CD1c-positive myeloid dendritic cell (primary cell): ENCODE results near the gene MDN1.
"Not testable (repeated sequence)": the region's sequence is repeated elsewhere in the genome, so short reads cannot be mapped to it uniquely, and the experiment has no call there.

Source experiments
- DNase-seq: peaks from one replicate; pipeline ENCODE4 v3.0.0-alpha.2; 2016; ENCODE audit errors: extremely low spot score

MDN1 gene

GRCh38 chr6:89660981-89661380, 158.6 kb downstream of the MDN1 start:
- no peak for DNase-seq

- DNase-seq, result no peak
These were observed 162.0 kb downstream of the MDN1 start for GRCh38 chr6:89657445-89658158.

GRCh38 chr6:89655122-89655521, 164.5 kb downstream of the MDN1 start:
- no peak for DNase-seq

GRCh38 chr6:89650579-89650978, 169.0 kb downstream of the MDN1 start:
- no peak for DNase-seq

- no peak for DNase-seq
These were observed 169.9 kb downstream of the MDN1 start for GRCh38 chr6:89649682-89650081.

- no peak for DNase-seq
These were observed 174.7 kb downstream of the MDN1 start for GRCh38 chr6:89644864-89645263.

GRCh38 chr6:89643406-89643805, 176.2 kb downstream of the MDN1 start:
- no peak for DNase-seq

GRCh38 chr6:89642956-89643355, 176.6 kb downstream of the MDN1 start:
- DNase-seq, result no peak

- DNase-seq, result not testable (repeated sequence)
These were observed 178.0 kb downstream of the MDN1 start for GRCh38 chr6:89641581-89641980.

- no peak for DNase-seq
These were observed 178.8 kb downstream of the MDN1 start for GRCh38 chr6:89640804-89641203.

GRCh38 chr6:89638320-89639195, 181.0 kb downstream of the MDN1 start, which contains the start of gene LYRM2:
TSS of gene LYRM2 (minus strand) at chr6:89638747. CDS start at chr6:89638716, 31 bp downstream.
- peak; percentile 96 for DNase-seq

GRCh38 chr6:89637960-89638319, 181.7 kb downstream of the MDN1 start:
- no peak for DNase-seq

GRCh38 chr6:89636412-89636811, 183.2 kb downstream of the MDN1 start:
- not testable (repeated sequence) for DNase-seq

- DNase-seq, result no peak
These were observed 189.1 kb downstream of the MDN1 start for GRCh38 chr6:89630488-89630887.

- no peak for DNase-seq
These were observed 195.8 kb downstream of the MDN1 start for GRCh38 chr6:89623749-89624148.

GRCh38 chr6:89619567-89619966, 200.0 kb downstream of the MDN1 start:
- DNase-seq, result no peak

GRCh38 chr6:89618026-89618425, 201.6 kb downstream of the MDN1 start:
- DNase-seq, result no peak

- DNase-seq, result no peak
These were observed 203.1 kb downstream of the MDN1 start for GRCh38 chr6:89616531-89616930.

- no peak for DNase-seq
These were observed 203.7 kb downstream of the MDN1 start for GRCh38 chr6:89615882-89616281.

- DNase-seq, result no peak
These were observed 205.8 kb downstream of the MDN1 start for GRCh38 chr6:89613790-89614189.

- DNase-seq, result no peak
These were observed 207.5 kb downstream of the MDN1 start for GRCh38 chr6:89612121-89612520.

GRCh38 chr6:89611666-89612065, 207.9 kb downstream of the MDN1 start:
- no peak for DNase-seq

- DNase-seq, result peak; percentile 74
These were observed 209.4 kb downstream of the MDN1 start for GRCh38 chr6:89610149-89610642.
